Body of pancreas (tissue), 4 donors: ENCODE measurements around the gene KXD1.

ENCODE experiments used
- CTCF ChIP-seq, 7 experiments: fragments of 450-650 bp in 4 of 7; fragments of 200-600 bp in 3 of 7; sonication (generic) in 3 of 7; IDR thresholded peaks; one replicate each; pipeline ENCODE4 v1.5.1; 2016 to 2019; ENCODE audit warnings: antibody characterized with exemption in 7 of 7
- POLR2A ChIP-seq, 3 donors: fragments of 450-650 bp; IDR thresholded peaks; one replicate each; pipeline ENCODE4 v1.6.1; 2016; ENCODE audit warnings: antibody characterized with exemption in 3 of 3, mild to moderate bottlenecking in 2 of 3

GRCh38 chr19:18612051-18612771 lies 54.5 kb downstream of the KXD1 start:
- TF ChIP-seq CTCF (IDR thresholded peaks at IDR 0.05) (no peak), POLR2A (IDR thresholded peaks at IDR 0.05) (no peak)
